DMS 273 (cell line): Measurements from ENCODE around the gene SLF2.
A peak's percentile ranks its signal among the peaks of the same experiment; 100 is the strongest.
"Not testable (repeated sequence)": the region's sequence is repeated elsewhere in the genome, so short reads cannot be mapped to it uniquely, and the experiment has no call there.

Experiments
- DNase-seq: peaks from one replicate; lab custom pipeline; 2025; ENCODE audit not compliant: unreplicated experiment; lab: John Stamatoyannopoulos, UW

The SLF2 gene

DNA sequence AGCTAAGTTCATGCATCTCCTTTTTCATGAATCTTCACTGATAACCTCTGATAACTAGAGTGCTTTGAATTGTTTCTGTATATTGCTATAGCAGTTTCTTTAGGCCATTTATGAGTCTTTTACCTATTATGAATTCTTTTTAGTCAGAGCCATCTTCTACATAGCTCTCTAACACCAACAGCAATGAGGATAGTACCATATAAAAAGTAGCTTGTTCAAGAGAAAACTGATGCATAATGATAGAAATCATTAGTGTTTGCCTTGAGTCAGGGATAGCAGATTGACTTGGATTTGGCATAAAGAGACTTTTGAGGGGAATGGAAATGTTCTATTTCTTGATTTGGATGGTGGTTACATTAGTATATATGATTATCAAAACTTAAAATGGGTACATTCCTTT lies 30.7 kb downstream of the SLF2 start:
- DNase-seq: no peak

DNA sequence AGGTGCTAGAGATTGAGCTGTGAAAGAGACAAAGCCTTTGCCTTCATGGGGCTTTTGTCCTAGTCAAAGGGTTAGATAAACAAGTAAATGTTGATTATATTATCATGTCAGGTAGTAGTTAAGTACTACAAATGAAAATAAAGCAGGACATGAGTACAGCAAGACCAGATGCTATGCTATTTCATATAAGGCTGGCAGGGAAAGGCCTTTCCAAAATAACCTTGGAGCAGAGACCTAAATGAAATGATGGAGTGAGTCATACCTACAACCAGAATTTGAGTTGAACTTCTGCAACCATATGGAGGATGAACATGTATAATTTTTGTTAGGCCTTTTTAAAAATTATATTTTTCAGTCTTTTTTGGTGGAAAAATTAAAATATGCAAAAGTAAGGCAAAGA lies 33.0 kb downstream of the SLF2 start:
- no peak for DNase-seq

DNA sequence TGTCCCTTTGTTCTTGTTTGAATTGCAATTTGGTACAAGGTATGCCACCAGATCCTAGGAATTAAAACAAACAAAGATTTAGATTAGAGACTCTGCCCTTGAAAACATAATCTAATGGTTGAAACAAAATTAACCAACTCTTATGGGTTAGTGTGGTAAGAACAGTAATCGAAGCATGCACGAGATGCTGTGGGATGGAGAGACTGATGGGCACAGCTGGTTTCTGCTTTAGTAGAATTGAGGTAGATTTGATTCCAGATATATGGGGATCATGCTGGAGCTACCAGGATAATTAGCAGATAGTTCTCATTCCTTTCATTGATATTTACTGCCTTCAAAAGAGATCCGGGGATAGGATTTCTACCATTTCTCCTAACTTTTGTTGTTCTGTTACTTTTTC lies 36.2 kb downstream of the SLF2 start:
- no peak for DNase-seq

DNA sequence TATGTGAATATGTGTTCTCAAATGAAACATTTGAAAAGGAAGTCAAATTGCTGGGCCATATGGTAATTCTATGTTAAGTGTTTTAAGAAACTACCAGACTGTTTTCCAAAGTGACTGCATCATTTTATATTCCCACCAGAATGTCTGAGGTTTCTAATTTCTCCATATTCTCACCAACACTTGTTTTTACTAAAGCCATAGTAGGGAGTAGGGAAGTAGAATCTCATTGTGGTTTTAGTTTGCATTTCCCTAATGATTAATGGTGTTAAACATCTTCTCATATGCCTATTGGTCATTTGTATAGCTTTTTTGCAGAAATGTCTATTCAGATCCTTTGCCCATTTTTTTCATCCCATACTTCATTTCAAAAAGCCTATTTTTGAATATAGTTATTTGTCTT lies 47.5 kb downstream of the SLF2 start:
- no peak for DNase-seq

DNA sequence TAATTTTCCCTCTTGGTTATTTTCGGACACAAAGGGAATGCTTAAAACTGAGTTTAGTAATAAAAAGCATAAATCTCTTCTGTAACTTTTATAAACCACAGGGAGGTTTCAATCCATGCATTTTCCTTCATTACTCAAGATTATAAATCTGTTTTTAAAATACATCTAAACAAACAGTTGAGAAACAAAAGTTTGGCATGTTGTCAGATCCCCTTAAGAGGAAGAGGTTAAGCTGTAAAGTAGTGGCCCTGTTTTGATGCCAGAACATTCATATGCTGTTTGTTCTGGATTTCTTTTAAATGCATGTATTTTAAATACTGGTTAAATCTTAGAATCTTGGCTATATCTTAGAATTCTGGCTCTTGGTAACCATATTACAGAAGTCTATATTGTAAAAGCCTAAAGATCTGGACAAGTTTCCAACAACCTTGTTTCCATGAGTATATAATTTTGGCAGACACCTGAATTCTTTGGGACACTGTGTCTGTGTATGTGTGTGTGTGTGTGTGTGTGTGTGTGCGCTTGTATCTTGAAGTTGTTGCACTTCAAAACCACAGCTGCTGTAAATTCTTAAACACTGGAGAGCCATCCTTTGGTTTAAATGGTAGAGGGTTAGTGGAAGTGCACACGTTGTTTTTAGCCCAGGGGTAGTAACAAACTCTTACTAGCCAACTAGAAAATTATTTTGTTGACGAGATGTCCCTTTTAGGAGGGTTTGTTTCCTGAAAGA lies 49.8 kb downstream of the SLF2 start:
- no peak for DNase-seq

DNA sequence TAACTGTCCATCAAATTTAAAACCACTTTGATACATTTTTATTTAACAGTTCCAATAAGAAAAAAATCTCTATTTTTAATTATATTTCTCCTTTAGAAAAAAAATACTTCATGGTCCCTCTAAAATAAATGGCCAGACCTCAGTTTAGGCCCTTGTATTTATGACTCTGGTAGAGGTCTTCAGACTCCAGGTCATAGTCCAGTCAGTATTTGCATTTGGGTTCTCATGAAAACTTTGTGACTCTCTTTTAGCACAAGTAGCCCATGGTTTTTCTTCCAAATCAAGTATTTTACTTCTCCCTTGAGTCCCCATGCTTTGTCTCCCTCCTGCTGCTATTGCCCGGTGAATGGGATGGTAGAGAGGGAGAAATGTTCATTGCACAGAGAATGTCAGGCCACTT lies 51.1 kb downstream of the SLF2 start:
- no peak for DNase-seq

DNA sequence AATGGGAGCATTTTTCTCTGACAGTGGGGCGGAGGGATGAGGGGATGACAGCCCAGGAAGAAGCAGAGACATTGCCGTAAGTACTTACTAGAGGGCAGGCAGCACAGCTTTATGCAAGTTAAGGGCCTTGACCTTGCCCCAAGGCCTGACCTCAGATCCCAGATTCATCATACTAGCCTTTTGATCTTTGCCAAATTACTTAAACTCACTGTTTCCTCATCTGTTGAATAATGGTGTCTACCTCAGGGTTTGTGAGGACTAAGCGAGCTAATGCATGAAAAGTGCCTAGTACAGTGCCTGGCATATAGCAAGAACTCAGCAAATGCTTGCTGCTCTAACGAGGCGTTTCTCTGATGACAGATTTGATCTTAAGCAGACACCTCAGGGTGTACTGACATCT lies 53.1 kb downstream of the SLF2 start:
- no peak for DNase-seq

DNA sequence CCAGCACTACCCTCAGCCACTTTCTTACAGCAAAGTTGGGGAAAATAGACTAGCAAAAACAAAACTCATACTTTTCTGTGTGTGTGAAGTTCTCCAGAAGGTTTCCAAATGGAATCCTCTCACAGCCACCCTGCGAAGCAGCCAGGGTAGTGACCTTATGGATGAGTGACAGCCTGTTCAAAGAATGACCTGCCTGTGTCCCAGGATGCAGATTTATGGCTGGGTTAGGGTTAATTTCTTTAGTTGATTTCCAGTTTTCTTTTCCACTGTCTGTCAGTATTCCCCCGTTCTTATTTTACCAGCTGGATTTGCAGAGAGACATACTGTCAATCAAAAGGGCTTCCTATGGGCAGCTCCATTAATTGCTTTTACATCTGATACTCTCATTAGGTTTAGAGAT lies 54.1 kb downstream of the SLF2 start:
- no peak for DNase-seq

DNA sequence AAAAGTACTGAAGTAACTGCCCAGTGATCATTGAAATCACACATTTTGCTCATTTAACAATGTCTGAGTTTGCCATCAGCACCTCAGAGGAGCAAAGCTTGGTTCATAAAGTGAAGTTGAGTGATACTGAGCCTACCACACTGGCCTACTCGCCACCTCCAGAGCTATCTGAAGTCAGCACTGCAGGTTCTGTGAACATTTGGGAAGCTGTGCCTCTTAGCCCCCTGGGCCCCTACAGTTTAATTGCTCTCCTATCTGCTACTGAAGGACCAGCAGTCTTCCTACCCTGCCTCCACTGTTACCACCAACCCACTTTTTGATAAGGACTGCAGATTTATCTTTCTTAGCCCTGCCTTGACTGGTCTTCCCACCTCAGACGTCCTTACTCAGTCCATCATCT lies 54.6 kb downstream of the SLF2 start:
- no peak for DNase-seq

DNA sequence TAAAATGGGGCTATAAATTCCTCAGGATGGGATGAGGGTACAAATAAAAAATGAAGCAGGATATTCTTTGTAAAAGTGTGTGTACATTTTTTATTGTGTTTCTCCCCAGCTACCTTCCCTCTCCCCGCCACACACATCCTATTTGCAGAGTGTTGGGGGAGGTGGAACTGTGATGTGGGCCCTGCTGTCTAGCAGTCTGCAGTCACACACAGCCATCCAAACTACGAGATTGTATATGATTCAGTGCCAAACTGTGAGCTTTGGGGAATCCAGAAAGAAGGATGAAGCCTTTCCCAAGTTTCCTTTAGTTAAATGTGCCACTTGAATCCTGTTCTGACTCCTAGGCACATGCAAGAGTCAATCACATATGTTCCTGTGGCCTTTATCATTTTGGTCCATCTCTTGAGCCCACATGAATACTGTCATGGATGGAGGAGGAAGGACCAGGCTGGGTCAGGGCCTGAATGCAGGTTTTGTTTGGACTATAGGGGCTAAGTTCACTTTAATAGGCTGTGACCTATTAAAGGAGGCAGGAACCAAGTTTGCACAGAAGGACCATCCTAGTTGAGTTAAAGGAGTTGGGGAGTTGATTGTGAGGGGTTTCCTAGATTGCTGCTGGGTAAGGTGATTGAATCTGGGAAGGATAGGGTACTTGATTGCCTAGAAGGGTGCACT lies 55.4 kb downstream of the SLF2 start:
- DNase-seq: no peak

DNA sequence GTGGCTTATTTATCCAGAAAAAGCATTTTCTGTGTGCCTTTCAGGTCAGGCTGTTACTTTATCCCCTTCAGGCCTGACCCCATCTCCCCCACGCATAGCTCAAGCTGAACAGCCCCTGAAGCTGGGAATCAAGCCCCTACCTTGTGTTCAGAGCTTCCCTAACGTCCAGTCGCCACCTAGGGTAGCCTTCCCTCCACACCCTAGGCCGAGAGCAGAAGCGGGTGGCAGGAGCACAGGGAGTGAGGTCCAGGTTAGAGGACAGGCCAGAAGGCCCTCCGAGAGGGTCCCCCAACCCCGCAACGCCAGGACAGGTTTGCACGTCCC lies 56.1 kb downstream of the SLF2 start:
- DNase-seq: no peak

DNA sequence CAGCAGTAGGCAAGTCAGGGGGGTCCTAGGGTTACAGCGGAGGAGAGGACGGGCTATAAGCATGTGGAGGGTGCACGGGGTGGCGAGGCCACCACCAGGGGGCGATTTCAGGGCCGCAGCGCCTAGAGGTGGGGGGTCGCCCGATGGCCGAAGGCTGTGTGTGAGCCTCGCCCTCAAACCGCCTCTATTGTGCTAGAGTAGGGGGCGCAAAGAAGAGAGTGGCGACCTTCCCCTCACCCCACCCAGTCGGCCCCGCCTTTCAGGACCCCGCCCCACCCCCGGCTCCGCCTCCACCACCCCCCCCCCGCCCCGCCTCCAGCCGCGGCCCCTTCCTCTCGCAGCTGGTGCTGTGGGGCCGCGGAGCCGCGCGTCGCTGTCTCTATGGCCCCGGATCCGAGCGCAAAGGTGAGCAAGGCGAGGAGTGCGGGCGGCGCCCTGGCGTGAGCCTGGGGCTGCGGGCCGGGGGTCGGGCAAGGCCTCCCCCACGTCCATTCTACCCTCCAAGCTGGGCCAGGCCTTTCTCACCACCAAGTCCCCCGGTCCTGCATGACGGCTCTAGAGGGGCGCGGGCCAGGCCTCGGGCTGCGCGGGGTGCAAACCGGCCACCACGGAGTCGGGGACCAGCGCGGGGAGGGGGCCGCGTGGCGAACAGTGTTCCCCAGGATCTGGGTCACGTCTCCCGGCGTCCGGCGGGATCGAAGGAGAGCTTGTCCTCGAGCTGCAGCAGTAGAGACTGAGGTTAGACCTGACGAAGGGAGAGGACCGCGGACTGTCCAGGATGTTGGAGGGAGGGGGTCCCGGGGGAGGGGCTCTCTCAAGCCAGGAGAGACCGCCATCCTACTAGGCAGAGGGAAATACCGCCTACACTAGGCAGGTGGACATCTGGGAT lies 56.7 kb downstream of the SLF2 start, which contains the start of gene SEMA4G:
TSS of gene SEMA4G (plus strand) at position 318 of the 889 bp plus-strand sequence. CDS start 3,409 bp downstream, outside the sequence.
- peak; percentile 73 for DNase-seq

DNA sequence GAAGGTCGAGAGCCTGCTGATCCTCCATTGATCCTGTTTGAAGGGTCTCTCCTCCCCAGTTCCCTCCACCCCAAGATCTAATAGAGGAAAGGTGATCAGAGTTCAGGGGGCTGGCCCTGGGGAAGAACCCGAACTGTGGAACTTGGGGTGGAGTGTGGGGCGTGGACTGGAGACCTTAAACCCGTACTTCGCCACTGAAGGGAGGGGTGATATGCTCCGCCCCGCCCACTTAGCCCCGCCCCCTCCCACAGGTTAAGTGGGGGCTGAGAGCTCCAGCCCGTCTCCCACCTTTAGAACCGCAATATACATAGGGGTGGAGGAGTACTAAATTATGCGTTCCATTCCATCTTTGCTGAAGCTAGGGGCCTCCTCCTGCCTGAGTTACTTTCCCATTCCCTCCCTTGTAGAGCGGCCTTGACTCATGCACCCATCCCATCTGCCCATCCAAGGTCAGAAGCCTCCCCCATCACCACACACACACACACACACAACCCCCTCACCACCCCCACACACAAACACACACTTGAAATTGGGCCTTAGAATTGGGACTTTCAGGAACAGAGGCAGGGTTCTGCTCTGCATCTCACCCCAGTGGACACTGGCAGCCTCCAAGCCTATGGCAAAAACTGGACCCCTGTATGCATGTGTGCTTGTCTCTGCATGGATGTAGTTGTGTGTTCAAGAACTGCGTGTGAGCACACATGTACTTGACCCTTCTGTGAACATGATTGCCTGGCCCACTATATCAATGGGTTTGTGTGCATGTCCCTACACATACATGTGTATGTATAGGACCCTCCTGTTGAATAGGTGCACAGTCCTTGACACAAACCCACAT lies 57.5 kb downstream of the SLF2 start:
- DNase-seq: no peak

DNA sequence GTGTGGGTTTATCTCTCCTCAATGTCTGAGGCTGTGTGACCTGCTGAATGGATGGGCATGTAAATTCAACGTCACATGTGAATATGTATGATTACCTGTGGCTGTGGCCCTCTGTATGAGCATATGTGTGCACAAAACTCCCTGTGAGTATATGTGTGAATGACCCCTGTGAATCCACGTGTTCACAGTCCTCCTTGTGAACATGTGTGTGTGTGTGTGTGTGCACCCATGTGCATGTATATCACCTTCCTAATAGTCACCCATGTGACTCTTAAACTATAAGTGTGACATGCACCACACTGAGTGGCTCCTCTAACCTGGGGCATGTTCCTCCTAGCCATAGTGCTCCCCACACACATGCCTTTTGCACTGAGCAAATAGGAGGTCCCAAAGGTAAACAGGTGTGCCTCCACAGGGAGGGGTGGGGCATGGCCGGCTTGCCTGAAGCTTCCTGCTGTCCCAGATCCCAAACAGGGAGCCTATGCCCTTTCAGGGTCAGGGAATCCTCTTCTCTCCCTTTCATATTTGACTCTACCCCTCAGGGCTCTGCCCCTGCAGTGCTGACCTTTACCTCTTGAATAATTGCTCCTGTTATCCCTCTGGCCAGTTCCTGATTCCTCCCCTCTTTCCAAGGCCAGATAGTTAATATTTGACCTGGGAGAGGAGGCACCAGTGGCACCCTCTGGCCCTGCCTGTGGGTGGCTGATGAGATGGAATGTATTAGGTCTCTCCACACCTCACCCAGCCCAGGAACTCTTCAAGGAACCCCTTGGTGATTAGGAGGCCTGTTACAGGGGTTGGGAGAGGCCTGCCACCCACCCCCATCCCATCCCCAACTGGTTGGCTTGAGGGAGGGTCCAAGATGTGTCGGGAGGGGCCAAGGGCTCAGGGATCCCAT lies 58.4 kb downstream of the SLF2 start:
- DNase-seq: no peak

DNA sequence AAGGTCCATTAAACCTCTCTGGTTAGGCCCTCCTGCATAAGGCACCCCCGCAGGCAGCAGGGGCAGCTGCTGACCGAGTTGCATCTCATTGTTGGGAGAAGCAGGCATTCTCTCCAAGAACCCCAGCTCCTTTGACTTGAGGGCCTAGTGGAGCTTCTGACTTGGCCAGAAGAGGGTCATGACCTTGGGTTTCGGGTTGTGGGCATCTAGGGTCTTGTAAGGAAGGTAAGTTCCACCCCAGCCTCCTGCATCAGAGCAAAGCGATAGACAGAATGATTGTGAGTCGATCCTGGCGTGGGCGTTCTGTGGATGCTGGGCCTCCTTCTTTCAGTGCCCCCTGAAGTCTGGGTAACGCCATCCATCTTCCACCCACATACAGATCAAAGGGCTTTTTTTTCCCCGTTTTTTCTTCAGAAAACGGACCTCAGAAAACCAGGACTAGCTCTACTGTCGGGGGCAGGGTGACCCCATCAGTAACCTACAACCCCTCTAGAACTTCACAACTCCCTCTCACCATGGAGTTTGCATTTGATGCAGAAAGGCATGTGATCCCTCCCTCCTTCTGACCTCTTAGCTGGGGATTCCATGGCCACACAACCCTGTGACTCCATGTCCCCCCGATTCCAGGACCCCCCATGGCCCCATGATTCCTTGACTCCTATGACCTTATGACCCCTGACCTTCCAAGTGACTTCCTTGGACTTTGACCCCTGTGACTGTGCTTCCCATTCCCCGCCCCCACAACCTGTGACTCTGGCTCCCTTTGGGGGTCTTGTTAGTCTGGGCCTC lies 59.5 kb downstream of the SLF2 start:
- DNase-seq: no peak

DNA sequence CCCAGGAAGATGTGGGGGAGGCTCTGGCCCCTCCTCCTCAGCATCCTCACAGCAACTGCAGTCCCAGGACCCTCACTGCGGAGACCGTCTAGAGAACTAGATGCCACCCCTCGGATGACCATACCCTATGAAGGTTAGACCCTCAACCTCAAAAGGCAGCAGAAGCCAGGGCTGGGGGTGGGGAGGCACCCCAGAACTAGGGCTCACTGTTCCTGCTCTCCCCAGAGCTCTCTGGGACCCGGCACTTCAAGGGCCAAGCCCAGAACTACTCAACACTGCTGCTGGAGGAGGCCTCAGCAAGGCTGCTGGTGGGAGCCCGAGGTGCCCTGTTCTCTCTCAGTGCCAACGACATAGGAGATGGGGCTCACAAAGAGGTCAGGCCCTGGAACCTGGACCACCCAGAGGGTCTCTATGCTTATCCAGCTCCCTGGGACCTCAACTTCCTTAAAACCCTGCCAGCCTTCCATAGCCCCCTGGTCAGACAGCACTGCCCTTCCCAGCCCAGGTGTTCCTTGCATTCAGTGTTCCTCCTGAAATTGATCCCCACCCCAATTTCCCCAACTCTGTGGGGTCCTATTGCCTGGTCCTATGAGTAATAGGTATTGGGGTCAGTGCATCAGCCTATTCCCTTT lies 60.3 kb downstream of the SLF2 start:
- no peak for DNase-seq

DNA sequence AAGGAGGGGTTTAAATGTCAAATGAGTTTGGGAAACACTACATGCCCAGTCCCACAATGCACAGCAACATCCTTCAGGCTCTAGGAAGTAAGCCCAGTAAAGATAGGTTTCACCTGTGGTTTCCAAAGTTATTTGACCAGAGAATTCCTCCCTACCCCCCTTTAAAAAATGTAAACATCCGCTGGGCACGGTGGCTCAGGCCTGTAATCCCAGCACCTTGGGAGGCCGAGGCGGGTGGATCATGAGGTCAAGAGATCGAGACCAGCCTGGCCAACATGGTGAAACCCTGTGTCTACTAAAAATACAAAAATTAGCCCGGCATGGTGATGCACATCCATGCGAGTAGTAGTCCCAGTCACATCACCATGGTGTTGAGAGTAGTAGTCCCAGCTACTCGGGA lies 62.6 kb downstream of the SLF2 start:
- DNase-seq: not testable (repeated sequence)

DNA sequence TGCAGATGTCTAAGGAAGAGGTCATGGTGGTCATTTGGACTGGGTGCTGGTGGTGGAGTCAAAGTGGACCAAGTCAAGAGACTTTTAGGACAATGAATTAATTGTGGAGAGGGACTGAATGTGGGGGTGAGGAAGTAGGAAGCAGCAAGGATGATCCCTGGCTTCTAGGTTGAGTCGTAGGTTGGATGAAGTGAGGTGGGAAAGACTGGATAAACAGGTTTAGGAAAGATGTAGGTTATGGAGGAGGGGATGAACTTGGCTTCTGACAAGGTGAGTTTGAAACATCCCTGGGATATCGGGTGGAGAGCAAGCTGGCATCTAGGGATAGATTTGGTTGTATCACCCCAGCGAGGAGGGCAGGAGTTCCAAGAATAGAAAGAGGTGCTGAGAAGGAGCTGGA lies 64.1 kb downstream of the SLF2 start:
- no peak for DNase-seq

DNA sequence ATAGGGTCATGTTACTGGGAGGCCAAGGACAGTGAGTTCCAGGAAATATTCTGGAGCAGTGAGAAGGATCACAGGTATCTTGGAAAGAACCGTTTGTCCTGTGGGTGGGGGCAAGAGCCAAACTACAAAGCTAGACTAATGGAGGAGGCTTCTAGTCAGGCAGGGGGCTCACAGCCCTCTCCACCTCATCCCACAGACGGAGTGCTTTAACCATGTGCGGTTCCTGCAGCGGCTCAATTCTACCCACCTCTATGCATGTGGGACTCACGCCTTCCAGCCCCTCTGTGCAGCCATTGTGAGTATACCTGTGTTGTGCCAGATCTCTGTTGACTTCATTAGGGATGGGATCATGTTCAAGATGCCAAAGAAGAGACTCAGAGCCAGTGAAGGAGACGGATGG lies 64.7 kb downstream of the SLF2 start:
- no peak for DNase-seq
